ENCODE measurements around the gene ARHGAP22. TPM values are rescaled to one million over a fixed set of nuclear protein-coding genes. Genes with fewer than 3 reads are reported as not detected.
A peak's percentile ranks its signal among the peaks of the same experiment; 100 is the strongest.

The ARHGAP22 gene
- total and polyA plus RNA-seq, 4 donors = 0.23 to 2.3 (median 0.54) TPM

DNA sequence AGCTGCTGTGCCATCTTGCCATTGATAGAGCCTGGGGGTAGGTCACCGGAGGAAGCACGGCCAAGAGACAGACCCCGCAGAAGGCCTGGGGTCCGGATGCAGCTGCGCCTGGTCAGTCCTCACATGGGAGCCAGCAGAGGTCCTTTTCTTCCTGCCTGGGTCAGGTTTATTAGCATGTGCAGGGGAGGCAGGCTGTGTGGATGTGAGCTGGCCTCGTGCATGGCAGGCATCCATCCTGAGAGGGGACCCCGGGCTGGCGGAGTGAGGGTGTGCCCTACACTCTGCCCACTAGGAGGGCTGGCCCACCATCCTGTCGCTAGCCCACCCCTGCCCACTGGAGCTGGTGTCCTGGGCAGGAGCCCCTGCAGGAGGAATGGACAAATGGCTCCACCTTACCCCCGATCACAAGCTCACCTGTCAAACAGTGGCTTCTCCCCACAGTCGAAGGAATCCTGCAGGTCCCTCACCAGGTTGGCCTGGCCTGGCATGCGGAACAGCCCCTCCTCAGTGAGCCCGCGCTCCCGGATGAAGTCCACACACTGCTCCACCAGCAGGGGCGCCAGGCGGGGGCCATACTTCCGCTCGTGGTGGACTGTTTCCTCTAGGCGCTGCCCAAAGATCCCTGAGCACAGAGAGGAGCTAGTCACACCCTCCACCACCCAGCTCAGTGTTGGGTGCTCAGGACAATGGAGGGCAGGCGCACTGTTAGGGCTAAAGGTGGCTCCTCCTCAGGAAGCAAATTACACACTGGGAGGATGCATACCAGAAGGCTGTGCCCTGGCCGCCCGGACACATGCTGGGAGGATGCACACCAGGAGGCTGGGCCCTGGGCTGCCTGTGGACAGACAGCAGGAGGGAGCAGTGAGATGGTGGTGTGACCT, 145.4 kb downstream of the ARHGAP22 start:
- Histone ChIP-seq H3K27ac (ENCODE audit: low read depth in 1 of 2, low read length in 2 of 2) (no peak overlapping the region), H3K4me3 (ENCODE audit: low read depth in 1 of 3, low read length in 3 of 3) (no peak overlapping the region), H3K9ac (ENCODE audit: low read depth in 1 of 2, low read length in 2 of 2) (no peak overlapping the region), H3K9me3 (ENCODE audit: control insufficient read depth in 4 of 4, low read length in 3 of 4) (no peaks in the 10 kb centered on the region), H3K36me3 (ENCODE audit: control insufficient read depth in 4 of 4, insufficient read depth in 3 of 4, low read depth in 1 of 4, low read length in 3 of 4) (no peaks in the 10 kb centered on the region), H3K27me3 (ENCODE audit: control insufficient read depth in 4 of 4, insufficient read depth in 4 of 4, low read length in 3 of 4) (no peaks in the 10 kb centered on the region), H3K4me1 (ENCODE audit: control insufficient read depth in 4 of 4, insufficient read depth in 4 of 4, low read length in 3 of 4) (peaks cover 0 to 3% (median 0%) of the 10 kb centered on the region in 4 donors)
- WGBS = 85% methylated on average over 23 of the region's 23 CpGs
- peak; percentile 17 for DNase-seq (ENCODE audit: low spot score)
- TF ChIP-seq HNF4A (conservative IDR thresholded peaks at IDR 0.05) = no peak

DNA sequence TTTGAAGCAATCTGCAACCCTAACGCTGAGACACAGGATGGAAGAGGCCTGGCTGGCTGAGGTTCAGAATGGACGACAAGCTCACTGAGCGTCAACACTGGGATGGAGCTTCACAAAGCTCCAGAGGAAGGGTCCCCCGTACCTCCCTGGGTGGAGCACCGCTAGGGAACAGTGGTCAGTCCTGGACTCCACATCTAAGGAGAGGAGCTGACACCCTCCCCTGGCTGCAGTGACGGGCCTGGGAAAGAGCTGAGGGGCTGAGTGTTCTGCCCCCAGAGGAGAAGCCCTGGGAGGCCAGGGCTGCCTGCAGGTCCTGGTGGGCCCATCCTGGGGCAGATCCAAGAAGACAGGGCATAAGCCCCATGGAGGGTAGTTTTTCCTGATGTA, 146.2 kb downstream of the ARHGAP22 start:
- TF ChIP-seq SP1 (IDR thresholded peaks at IDR 0.05) (no peak), GABPA (IDR thresholded peaks at IDR 0.05 in 1 of 2, conservative IDR thresholded peaks at IDR 0.05 in 1 of 2) (no peak), RXRA (IDR thresholded peaks at IDR 0.05) (no peak), TAF1 (conservative IDR thresholded peaks at IDR 0.05) (no peak), EGR1 (IDR thresholded peaks at IDR 0.05; ENCODE audit: low read depth in 2 of 2) (no peak), FOXA2 (IDR thresholded peaks at IDR 0.05) (no peak), HNF4A (conservative IDR thresholded peaks at IDR 0.05) (no peak), RAD21 (IDR thresholded peaks at IDR 0.05) (no peak), NR2F2 (IDR thresholded peaks at IDR 0.05) (no peak), HNF4G (IDR thresholded peaks at IDR 0.05) (no peak)
- TF ChIP-seq, protein P1, sequence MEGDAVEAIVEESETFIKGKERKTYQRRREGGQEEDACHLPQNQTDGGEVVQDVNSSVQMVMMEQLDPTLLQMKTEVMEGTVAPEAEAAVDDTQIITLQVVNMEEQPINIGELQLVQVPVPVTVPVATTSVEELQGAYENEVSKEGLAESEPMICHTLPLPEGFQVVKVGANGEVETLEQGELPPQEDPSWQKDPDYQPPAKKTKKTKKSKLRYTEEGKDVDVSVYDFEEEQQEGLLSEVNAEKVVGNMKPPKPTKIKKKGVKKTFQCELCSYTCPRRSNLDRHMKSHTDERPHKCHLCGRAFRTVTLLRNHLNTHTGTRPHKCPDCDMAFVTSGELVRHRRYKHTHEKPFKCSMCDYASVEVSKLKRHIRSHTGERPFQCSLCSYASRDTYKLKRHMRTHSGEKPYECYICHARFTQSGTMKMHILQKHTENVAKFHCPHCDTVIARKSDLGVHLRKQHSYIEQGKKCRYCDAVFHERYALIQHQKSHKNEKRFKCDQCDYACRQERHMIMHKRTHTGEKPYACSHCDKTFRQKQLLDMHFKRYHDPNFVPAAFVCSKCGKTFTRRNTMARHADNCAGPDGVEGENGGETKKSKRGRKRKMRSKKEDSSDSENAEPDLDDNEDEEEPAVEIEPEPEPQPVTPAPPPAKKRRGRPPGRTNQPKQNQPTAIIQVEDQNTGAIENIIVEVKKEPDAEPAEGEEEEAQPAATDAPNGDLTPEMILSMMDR (IDR thresholded peaks at IDR 0.05; ENCODE audit: low read depth, low read length, missing input control) = no peak
- TF ChIP-seq, protein P2, sequence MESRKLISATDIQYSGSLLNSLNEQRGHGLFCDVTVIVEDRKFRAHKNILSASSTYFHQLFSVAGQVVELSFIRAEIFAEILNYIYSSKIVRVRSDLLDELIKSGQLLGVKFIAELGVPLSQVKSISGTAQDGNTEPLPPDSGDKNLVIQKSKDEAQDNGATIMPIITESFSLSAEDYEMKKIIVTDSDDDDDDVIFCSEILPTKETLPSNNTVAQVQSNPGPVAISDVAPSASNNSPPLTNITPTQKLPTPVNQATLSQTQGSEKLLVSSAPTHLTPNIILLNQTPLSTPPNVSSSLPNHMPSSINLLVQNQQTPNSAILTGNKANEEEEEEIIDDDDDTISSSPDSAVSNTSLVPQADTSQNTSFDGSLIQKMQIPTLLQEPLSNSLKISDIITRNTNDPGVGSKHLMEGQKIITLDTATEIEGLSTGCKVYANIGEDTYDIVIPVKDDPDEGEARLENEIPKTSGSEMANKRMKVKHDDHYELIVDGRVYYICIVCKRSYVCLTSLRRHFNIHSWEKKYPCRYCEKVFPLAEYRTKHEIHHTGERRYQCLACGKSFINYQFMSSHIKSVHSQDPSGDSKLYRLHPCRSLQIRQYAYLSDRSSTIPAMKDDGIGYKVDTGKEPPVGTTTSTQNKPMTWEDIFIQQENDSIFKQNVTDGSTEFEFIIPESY (IDR thresholded peaks at IDR 0.05) = no peak
- TF ChIP-seq, protein P3, sequence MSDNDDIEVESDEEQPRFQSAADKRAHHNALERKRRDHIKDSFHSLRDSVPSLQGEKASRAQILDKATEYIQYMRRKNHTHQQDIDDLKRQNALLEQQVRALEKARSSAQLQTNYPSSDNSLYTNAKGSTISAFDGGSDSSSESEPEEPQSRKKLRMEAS (IDR thresholded peaks at IDR 0.05) = no peak
- TF ChIP-seq, protein P4, sequence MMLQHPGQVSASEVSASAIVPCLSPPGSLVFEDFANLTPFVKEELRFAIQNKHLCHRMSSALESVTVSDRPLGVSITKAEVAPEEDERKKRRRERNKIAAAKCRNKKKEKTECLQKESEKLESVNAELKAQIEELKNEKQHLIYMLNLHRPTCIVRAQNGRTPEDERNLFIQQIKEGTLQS (IDR thresholded peaks at IDR 0.05) = no peak
- Histone ChIP-seq H3K36me3 (ENCODE audit: control insufficient read depth in 4 of 4, insufficient read depth in 3 of 4, low read depth in 1 of 4, low read length in 3 of 4) (no peaks in the 10 kb centered on the region), H3K27me3 (ENCODE audit: control insufficient read depth in 4 of 4, insufficient read depth in 4 of 4, low read length in 3 of 4) (no peaks in the 10 kb centered on the region), H3K27ac (ENCODE audit: low read depth in 1 of 2, low read length in 2 of 2) (no peak overlapping the region), H3K4me3 (ENCODE audit: low read depth in 1 of 3, low read length in 3 of 3) (no peak overlapping the region), H3K9ac (ENCODE audit: low read depth in 1 of 2, low read length in 2 of 2) (no peak overlapping the region), H3K9me3 (ENCODE audit: control insufficient read depth in 4 of 4, low read length in 3 of 4) (no peaks in the 10 kb centered on the region), H3K4me1 (ENCODE audit: control insufficient read depth in 4 of 4, insufficient read depth in 4 of 4, low read length in 3 of 4) (peaks cover 0 to 3% (median 0%) of the 10 kb centered on the region in 4 donors)
- WGBS = 72% methylated on average over 6 of the region's 6 CpGs
- no peak for DNase-seq (ENCODE audit: low spot score)
